HG03064 (cell line): ENCODE measurements around the gene FUT9.
"Not testable (repeated sequence)": the region's sequence is repeated elsewhere in the genome, so short reads cannot be mapped to it uniquely, and the experiment has no call there.

Experiments used
- ATAC-seq: cut with Tn5 transposase; IDR thresholded peaks from one replicate; pipeline ENCODE4 v1.9.1; 2021; ENCODE audit warnings: low read depth; ENCODE audit not compliant: unreplicated experiment

FUT9 gene

GRCh38 chr6:96260787-96261430, 245.1 kb downstream of the FUT9 start:
- ATAC-seq: not testable (repeated sequence)
